SK-N-SH (cell line): ENCODE measurements around the gene LMAN1.

ENCODE experiments used
- CHD2 ChIP-seq: fragments of 150-350 bp; IDR thresholded peaks from 2 replicates; pipeline ENCODE4 v1.6.1; 2018; ENCODE audit warnings: low read length; ENCODE audit not compliant: partially characterized antibody
- CTCF ChIP-seq: fragments of 200-600 bp; sonication (generic); IDR thresholded peaks from 2 replicates; pipeline ENCODE4 v1.6.1; 2017; ENCODE audit warnings: antibody characterized with exemption, mild to moderate bottlenecking, moderate library complexity
- EP300 ChIP-seq, 2 experiments: IDR thresholded peaks; 2 replicates each; pipeline versions ENCODE4 v1.4.0 to v1.6.1; 2012; ENCODE audit warnings: borderline replicate concordance in 1 of 2, low read depth in 1 of 2, low read length in 1 of 2
- EZH2phosphoT487 ChIP-seq: fragments of 200-600 bp; sonication (generic); IDR thresholded peaks from 2 replicates; pipeline ENCODE4 v1.6.1; 2017; ENCODE audit warnings: low read depth, mixed run types, mild to moderate bottlenecking, antibody characterized with exemption, moderate library complexity, borderline replicate concordance
- FOXJ3 ChIP-seq: sonication (generic); formaldehyde crosslinking; IDR thresholded peaks from 2 replicates; pipeline ENCODE4 v1.5.1; 2020; ENCODE audit warnings: mild to moderate bottlenecking, missing genetic modification reagents
- NRF1 ChIP-seq: IDR thresholded peaks from 2 replicates; pipeline ENCODE4 v1.6.1; 2012; ENCODE audit warnings: low read depth, mild to moderate bottlenecking, low read length
- RAD21 ChIP-seq: IDR thresholded peaks from 2 replicates; pipeline ENCODE4 v1.6.1; 2012; ENCODE audit warnings: mild to moderate bottlenecking, low read length
- RCOR1 ChIP-seq: fragments of 150-350 bp; IDR thresholded peaks from 2 replicates; pipeline ENCODE4 v1.6.1; 2017; ENCODE audit warnings: antibody characterized with exemption, low read length
- SMC3 ChIP-seq: IDR thresholded peaks from 2 replicates; pipeline ENCODE4 v1.6.1; 2012; ENCODE audit warnings: low read depth, low read length, improper control_type of control experiment
- TAF1 ChIP-seq: IDR thresholded peaks from 2 replicates; pipeline ENCODE4 v1.6.1; 2012; ENCODE audit warnings: low read depth, mild to moderate bottlenecking, low read length, moderate library complexity, borderline replicate concordance
- USF1 ChIP-seq: IDR thresholded peaks from 2 replicates; pipeline ENCODE4 v1.4.0; 2012; ENCODE audit warnings: low read depth, borderline replicate concordance
- YY1 ChIP-seq: IDR thresholded peaks from 2 replicates; pipeline ENCODE4 v1.4.0; 2012; ENCODE audit warnings: low read depth, mild to moderate bottlenecking
- ZBTB33 ChIP-seq: IDR thresholded peaks from 2 replicates; pipeline ENCODE4 v1.4.0; 2012; ENCODE audit warnings: low read depth, borderline replicate concordance

- TF ChIP-seq ZBTB33 = no peak
- TF ChIP-seq USF1 = no peak
- no peak for TF ChIP-seq CTCF
- TF ChIP-seq EZH2phosphoT487 = no peak
- TF ChIP-seq YY1 = no peak
- TF ChIP-seq RCOR1 = no peak
- no peak for TF ChIP-seq CHD2
- no peak for TF ChIP-seq RAD21
- TF ChIP-seq FOXJ3 = no peak
- no peak for TF ChIP-seq SMC3
- no peak for TF ChIP-seq NRF1
- TF ChIP-seq EP300 (IDR thresholded peaks at IDR 0.05; ENCODE audit: borderline replicate concordance in 1 of 2, low read depth in 1 of 2, low read length in 1 of 2) = no peak
- TF ChIP-seq TAF1 = no peak
Observed at GRCh38 chr18:59376351-59376935, 17.4 kb upstream of the LMAN1 start.
